Activated naive CD4-positive, alpha-beta T cell treated with anti-CD3 and anti-CD28 coated beads, Interleukin-2, amount 10 ng/mL, durations not matched to agents 7 days and 5 days (primary cell): ENCODE results near the gene FAM83D.
"Not testable (repeated sequence)": the region's sequence is repeated elsewhere in the genome, so short reads cannot be mapped to it uniquely, and the experiment has no call there.

Experiments
- CTCF ChIA-PET: fragments of 350-600 bp; sonication (Branson Sonifier 250); formaldehyde crosslinking; loops from one replicate; lab custom pipeline; 2021; ENCODE audit warnings: antibody characterized with exemption; lab: Charles Lee
- DNase-seq: peaks from one replicate; pipeline ENCODE4 v3.0.0-alpha.2; 2020
- H3K27ac Mint-ChIP-seq: one replicate; pipeline ENCODE4 v1.8.0; 2021; ENCODE audit warnings: mild to moderate bottlenecking, moderate library complexity, mixed read lengths
- H3K27me3 Mint-ChIP-seq: one replicate; pipeline ENCODE4 v1.8.0; 2021; ENCODE audit warnings: mild to moderate bottlenecking, mixed read lengths
- H3K36me3 Mint-ChIP-seq: one replicate; pipeline ENCODE4 v1.8.0; 2021; ENCODE audit warnings: mixed read lengths
- H3K4me1 Mint-ChIP-seq: one replicate; pipeline ENCODE4 v1.8.0; 2021; ENCODE audit warnings: mixed read lengths
- H3K4me3 Mint-ChIP-seq: one replicate; pipeline ENCODE4 v1.8.0; 2021; ENCODE audit warnings: mild to moderate bottlenecking, moderate library complexity, mixed read lengths
- H3K9me3 Mint-ChIP-seq: one replicate; pipeline ENCODE4 v1.8.0; 2021; ENCODE audit warnings: mixed read lengths

The FAM83D gene

DNA sequence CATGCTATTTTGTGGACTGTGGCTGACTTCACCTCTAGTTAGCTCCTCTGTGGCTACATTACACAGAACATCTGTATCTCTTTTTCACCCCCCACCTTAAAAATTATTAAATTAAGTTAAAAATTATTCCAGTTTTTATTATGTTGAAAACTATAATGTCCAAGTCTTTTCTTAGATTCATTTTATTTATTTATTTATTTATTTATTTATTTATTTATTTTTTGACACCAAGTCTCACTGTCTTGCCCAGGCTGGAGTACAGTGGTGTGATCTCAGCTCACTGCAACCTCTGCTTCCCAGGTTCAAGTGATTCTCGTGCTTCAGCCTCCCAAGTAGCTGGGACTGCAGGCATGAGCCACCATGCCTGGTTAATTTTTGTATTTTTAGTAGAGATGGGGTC, 70.6 kb downstream of the FAM83D start:
- not testable (repeated sequence) for H3K9me3 Mint-ChIP-seq, H3K27ac Mint-ChIP-seq, H3K4me1 Mint-ChIP-seq, DNase-seq, H3K4me3 Mint-ChIP-seq, H3K27me3 Mint-ChIP-seq
- CTCF ChIA-PET, result interaction anchor here (1.0 to 1.5 kb wide), 2 partner anchors 12 to 63 kb away, joined by 3 to 5 read pairs; no protein-coding TSS in a partner anchor
- peaks cover 27% of the 10 kb centered on the region for H3K36me3 Mint-ChIP-seq

DNA sequence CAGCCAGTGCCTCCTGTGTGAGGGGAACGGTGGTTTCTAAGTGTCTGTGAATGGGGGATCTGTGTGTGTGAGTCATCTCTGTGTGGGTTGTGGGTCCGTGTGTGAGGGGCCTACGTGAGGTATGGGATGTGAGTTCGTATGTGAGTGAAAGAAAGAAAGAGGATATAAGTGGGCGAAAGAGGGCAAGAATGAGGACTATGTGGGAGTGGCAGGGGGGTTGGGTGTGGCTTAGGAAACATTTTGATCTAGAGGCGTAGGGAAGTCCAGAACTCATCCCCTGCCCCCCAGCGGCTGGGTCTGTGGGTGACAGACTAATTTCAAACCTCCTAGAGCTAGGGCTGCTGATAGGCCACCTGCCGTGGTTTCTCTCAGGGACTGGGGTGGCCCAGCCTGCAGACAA, 71.4 kb downstream of the FAM83D start:
- DNase-seq, result peak; percentile 46
- H3K27me3 Mint-ChIP-seq, result no peaks in the 10 kb centered on the region

DNA sequence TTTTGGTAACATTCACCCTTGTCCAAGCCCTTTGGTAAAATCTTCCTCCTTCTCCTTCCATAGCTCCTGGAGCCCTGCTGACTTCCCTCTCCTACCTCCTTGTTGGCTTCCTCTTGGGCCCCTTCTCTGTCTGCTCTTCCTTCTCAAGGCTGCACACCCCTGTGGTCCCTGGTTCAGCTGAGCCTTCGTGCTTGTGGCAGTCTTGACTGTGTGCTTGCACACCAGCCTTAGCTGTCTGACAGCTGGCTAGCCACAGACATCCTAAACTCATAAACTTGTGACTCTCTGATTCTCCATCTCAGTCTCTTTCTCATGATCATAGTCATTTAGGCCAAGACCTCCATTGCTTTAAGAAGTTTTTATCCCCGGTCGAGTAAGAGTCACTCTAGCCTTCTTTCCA, 73.0 kb downstream of the FAM83D start:
- Mint-ChIP-seq H3K27ac (no peak overlapping the region), H3K4me3 (no peak overlapping the region), H3K4me1 (peaks cover 10% of the 10 kb centered on the region), H3K27me3 (no peaks in the 10 kb centered on the region), H3K36me3 (peaks cover 37% of the 10 kb centered on the region), H3K9me3 (no peaks in the 10 kb centered on the region)
- CTCF ChIA-PET, result interaction anchor here (1.4 to 1.7 kb wide), 3 partner anchors 11 to 51 kb away, joined by 3 to 5 read pairs (median 4); no protein-coding TSS in a partner anchor
- DNase-seq, result no peak

More for the DNA sequence above, 71.4 kb downstream of the FAM83D start:
- peaks cover 7% of the 10 kb centered on the region for H3K4me1 Mint-ChIP-seq
- H3K36me3 Mint-ChIP-seq, result peaks cover 28% of the 10 kb centered on the region
- no peak overlapping the region for H3K4me3 Mint-ChIP-seq
- no peak overlapping the region for H3K27ac Mint-ChIP-seq
- no peaks in the 10 kb centered on the region for H3K9me3 Mint-ChIP-seq
- CTCF ChIA-PET, result interaction anchor here (0.7 to 1.7 kb wide), 7 partner anchors 9 to 64 kb away, joined by 3 to 7 read pairs (median 5); no protein-coding TSS in a partner anchor

DNA sequence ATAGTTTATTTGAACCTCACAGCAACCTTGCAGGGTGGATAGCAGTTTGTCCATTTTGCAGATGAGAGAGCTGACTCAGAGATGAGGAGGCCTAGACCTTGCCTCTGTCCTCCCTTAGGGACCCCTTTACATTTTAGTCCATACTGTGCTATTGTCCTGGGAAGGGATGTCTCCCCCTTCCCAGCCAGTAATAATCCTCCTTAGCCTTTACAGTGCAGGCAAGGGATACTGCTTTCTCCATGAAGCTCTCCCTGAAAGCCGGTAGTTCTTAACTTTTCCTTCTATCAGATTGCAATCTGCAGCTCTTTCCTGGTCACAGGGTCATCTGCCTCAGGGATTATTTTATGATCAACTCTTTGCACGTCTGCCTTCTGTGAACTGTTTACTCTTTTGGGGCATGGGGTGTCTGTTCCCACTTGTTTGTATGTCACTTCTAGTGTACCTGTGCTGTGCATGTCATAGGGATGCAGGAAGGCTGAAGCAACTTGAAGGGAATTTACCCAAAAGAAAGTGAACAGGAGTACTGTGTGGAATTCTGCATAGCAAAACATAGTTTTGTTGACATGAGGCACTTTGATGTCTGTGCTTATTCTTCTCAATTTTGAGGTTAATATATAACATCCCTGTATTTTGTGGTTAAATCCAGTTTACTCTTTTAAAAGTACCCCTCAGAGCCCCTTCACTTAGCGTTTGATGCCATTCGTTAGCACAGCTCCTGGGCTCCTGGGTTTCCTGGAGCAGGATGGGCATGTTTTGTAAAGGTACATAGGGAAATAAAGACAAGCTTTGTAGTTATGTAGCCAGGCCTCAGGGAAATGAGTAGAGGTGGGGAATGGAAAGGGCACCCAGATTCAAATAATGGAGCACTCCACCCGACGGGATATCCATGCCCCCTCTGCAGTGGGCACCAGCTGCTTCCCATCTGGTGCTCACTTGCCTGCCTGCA, 74.0 kb downstream of the FAM83D start:
- Mint-ChIP-seq H3K36me3 (peaks cover 37% of the 10 kb centered on the region), H3K9me3 (no peaks in the 10 kb centered on the region), H3K27ac (no peak overlapping the region)

More for the DNA sequence above, 74.0 kb downstream of the FAM83D start:
- DNase-seq, result no peak
- CTCF ChIA-PET, result interaction anchor here (1.4 to 1.7 kb wide), 2 partner anchors 12 to 50 kb away, joined by 3 to 4 read pairs; no protein-coding TSS in a partner anchor
- Mint-ChIP-seq H3K4me1 (peaks cover 17% of the 10 kb centered on the region), H3K27me3 (no peaks in the 10 kb centered on the region), H3K4me3 (no peak overlapping the region)
